ENCODE measurements around the gene DEPDC1B. TPM values are rescaled to one million over a fixed set of nuclear protein-coding genes. Genes with fewer than 3 reads are reported as not detected.

The DEPDC1B gene
- total and polyA plus RNA-seq, 2 experiments from 2014 or later = 2.5 to 3.0 TPM

DNA sequence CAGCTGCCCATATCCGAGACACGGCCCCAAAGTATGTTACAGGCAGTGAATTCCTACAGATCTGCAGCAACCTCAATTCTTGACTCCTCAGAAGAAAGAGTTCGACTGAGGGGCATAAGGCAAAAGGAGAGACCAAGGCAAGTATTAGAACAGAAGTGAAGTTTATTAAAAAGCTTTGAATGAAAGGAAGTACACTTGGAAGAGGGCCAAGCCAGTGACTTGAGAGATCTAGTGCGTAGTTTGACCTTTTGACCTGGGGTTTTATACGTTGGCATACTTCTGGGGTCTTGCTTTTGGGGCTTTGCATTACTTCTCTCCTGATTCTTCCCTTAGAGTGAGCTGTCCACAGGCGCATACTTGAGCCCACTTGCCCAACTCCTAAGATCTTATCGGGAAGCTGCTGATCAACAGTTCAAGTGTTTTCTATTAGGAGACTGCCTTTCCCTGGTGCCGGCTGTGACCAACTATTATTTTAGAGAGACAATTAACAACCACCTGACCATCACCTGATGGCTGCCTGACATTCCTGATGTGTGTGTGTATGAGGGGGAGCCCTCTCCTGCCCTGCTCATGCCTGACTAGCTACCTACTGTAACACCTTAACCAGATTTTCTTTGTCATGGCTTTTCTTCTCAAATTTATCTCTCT lies 1.5 kb upstream of the DEPDC1B start:
- H4K20me1 ChIP-seq (ENCODE audit: insufficient read depth) = no peaks in the 10 kb centered on the region
- no peaks in the 10 kb centered on the region for H3K9me3 ChIP-seq (ENCODE audit: low read depth)
- in situ Hi-C loops (cut with MboI) = no loop called here
- TF ChIP-seq EZH2 (IDR thresholded peaks at IDR 0.05; ENCODE audit: insufficient read depth, poor library complexity, severe bottlenecking) (no peak), EZH2phosphoT487 (IDR thresholded peaks at IDR 0.05; ENCODE audit: insufficient read depth, low read depth) (no peak)
- H2AFZ ChIP-seq = 0 out of 2 replicates have a peak overlapping the region, but pooled peaks have one; percentile 100
- H3K27me3 ChIP-seq (replicated peaks; ENCODE audit: insufficient read depth) = no peaks in the 10 kb centered on the region
- H3K36me3 ChIP-seq (ENCODE audit: low read depth) = no peaks in the 10 kb centered on the region
- WGBS, 2 experiments (ENCODE audit: low coverage in 1 of 2, low lambda C conversion rate in 2 of 2, missing lambda C conversion rate in 2 of 2) = 60 to 69% methylated on average over 8 of the region's 8 CpGs
- no peak overlapping the region for H3K27ac ChIP-seq
- peaks cover 10% of the 10 kb centered on the region for H3F3A ChIP-seq (ENCODE audit: insufficient read depth)
- peaks cover 19% of the 10 kb centered on the region for H3K79me2 ChIP-seq (ENCODE audit: insufficient read depth)
- H3K9me2 ChIP-seq (ENCODE audit: insufficient read depth) = no peaks in the 10 kb centered on the region
- no peak overlapping the region for H3K4me2 ChIP-seq (ENCODE audit: unreplicated experiment)
- H3K4me1 ChIP-seq (ENCODE audit: insufficient read depth) = no peaks in the 10 kb centered on the region
- H3K4me3 ChIP-seq = no peak overlapping the region
- peak; percentile 6 for DNase-seq
- H3K9ac ChIP-seq = no peak overlapping the region

- Histone ChIP-seq H3K27me3 (replicated peaks; ENCODE audit: insufficient read depth) (no peaks in the 10 kb centered on the region), H3K9ac (peak overlapping the region; percentile 82), H3K9me2 (ENCODE audit: insufficient read depth) (no peaks in the 10 kb centered on the region), H4K20me1 (ENCODE audit: insufficient read depth) (no peaks in the 10 kb centered on the region), H3K36me3 (ENCODE audit: low read depth) (no peaks in the 10 kb centered on the region), H2AFZ (peak overlapping the region; percentile 100), H3F3A (ENCODE audit: insufficient read depth) (peaks cover 10% of the 10 kb centered on the region), H3K79me2 (ENCODE audit: insufficient read depth) (peaks cover 30% of the 10 kb centered on the region), H3K27ac (peak overlapping the region; percentile 64), H3K4me1 (ENCODE audit: insufficient read depth) (no peaks in the 10 kb centered on the region), H3K4me2 (ENCODE audit: unreplicated experiment) (peak overlapping the region; percentile 97), H3K4me3 (peak overlapping the region; percentile 96), H3K9me3 (ENCODE audit: low read depth) (no peaks in the 10 kb centered on the region)
- no peak for TF ChIP-seq EZH2phosphoT487 (IDR thresholded peaks at IDR 0.05; ENCODE audit: insufficient read depth, low read depth)
- no peak for DNase-seq
- 0 to 1% methylated on average over 16 of the region's 16 CpGs for WGBS, 2 experiments (ENCODE audit: low coverage in 1 of 2, low lambda C conversion rate in 2 of 2, missing lambda C conversion rate in 2 of 2)
- in situ Hi-C loops (cut with MboI) = no loop called here
Observed at GRCh38 chr5:60700416-60700757, 421 bp upstream of the DEPDC1B start.

GRCh38 chr5:60699288-60699608 lies 718 bp downstream of the DEPDC1B start:
- H3K9me2 ChIP-seq (ENCODE audit: insufficient read depth) = no peaks in the 10 kb centered on the region
- peak; percentile 39 for DNase-seq
- TF ChIP-seq EZH2 (IDR thresholded peaks at IDR 0.05; ENCODE audit: insufficient read depth, poor library complexity, severe bottlenecking) = no peak
- TF ChIP-seq EZH2phosphoT487 (IDR thresholded peaks at IDR 0.05; ENCODE audit: insufficient read depth, low read depth) = no peak
- in situ Hi-C loops (cut with MboI) = loop anchor here (25.0 kb wide), 1 partner anchor 638 kb away; the partner anchor contains the start of gene ZSWIM6
- peaks cover 10% of the 10 kb centered on the region for H3F3A ChIP-seq (ENCODE audit: insufficient read depth)
- 0% methylated on average over 9 of the region's 9 CpGs for whole genome bisulfite sequencing, 2 experiments (ENCODE audit: low coverage in 1 of 2, low lambda C conversion rate in 2 of 2, missing lambda C conversion rate in 2 of 2)
- H3K27me3 ChIP-seq (replicated peaks; ENCODE audit: insufficient read depth) = no peaks in the 10 kb centered on the region
- H4K20me1 ChIP-seq (ENCODE audit: insufficient read depth) = no peaks in the 10 kb centered on the region
- H3K9me3 ChIP-seq (ENCODE audit: low read depth) = no peaks in the 10 kb centered on the region
- peak overlapping the region; percentile 96 for H3K4me3 ChIP-seq
- peaks cover 38% of the 10 kb centered on the region for H3K79me2 ChIP-seq (ENCODE audit: insufficient read depth)
- peak overlapping the region; percentile 100 for H2AFZ ChIP-seq
- H3K36me3 ChIP-seq (ENCODE audit: low read depth) = no peaks in the 10 kb centered on the region
- peak overlapping the region; percentile 97 for H3K4me2 ChIP-seq (ENCODE audit: unreplicated experiment)
- peak overlapping the region; percentile 82 for H3K9ac ChIP-seq
- H3K4me1 ChIP-seq (ENCODE audit: insufficient read depth) = no peaks in the 10 kb centered on the region
- peak overlapping the region; percentile 64 for H3K27ac ChIP-seq

GRCh38 chr5:60698336-60698735 lies 1.6 kb downstream of the DEPDC1B start:
- Histone ChIP-seq H3K4me1 (ENCODE audit: insufficient read depth) (no peaks in the 10 kb centered on the region), H3K27me3 (replicated peaks; ENCODE audit: insufficient read depth) (no peaks in the 10 kb centered on the region), H2AFZ (no peak overlapping the region), H3K36me3 (ENCODE audit: low read depth) (no peaks in the 10 kb centered on the region), H3K9me2 (ENCODE audit: insufficient read depth) (no peaks in the 10 kb centered on the region), H4K20me1 (ENCODE audit: insufficient read depth) (no peaks in the 10 kb centered on the region), H3K4me3 (no peak overlapping the region), H3K27ac (no peak overlapping the region), H3K9ac (no peak overlapping the region), H3K79me2 (ENCODE audit: insufficient read depth) (peaks cover 47% of the 10 kb centered on the region), H3K4me2 (ENCODE audit: unreplicated experiment) (no peak overlapping the region), H3K9me3 (ENCODE audit: low read depth) (no peaks in the 10 kb centered on the region), H3F3A (ENCODE audit: insufficient read depth) (peaks cover 10% of the 10 kb centered on the region)
- in situ Hi-C loops (cut with MboI) = loop anchor here (25.0 kb wide), 1 partner anchor 639 kb away; the partner anchor contains the start of gene ZSWIM6
- no peak for TF ChIP-seq EZH2phosphoT487 (IDR thresholded peaks at IDR 0.05; ENCODE audit: insufficient read depth, low read depth)
- TF ChIP-seq EZH2 (IDR thresholded peaks at IDR 0.05; ENCODE audit: insufficient read depth, poor library complexity, severe bottlenecking) = no peak
- peak; percentile 8 for DNase-seq
- 88 to 93% methylated on average over 7 of the region's 7 CpGs for WGBS, 2 experiments (ENCODE audit: low coverage in 1 of 2, low lambda C conversion rate in 2 of 2, missing lambda C conversion rate in 2 of 2)
